HepG2 (cell line): ENCODE data around the gene ZSWIM6. TPM values are rescaled to one million over a fixed set of nuclear protein-coding genes. Genes with fewer than 3 reads are reported as not detected.

Experiments
- ARID2 ChIP-seq: sonication (generic); formaldehyde crosslinking; IDR thresholded peaks from 2 replicates; pipeline ENCODE4 v1.8.1; 2022; ENCODE audit warnings: mild to moderate bottlenecking, missing genetic modification reagents, borderline replicate concordance
- CREM ChIP-seq, 2 experiments: sonication (generic) in 1 of 2; formaldehyde crosslinking in 1 of 2; IDR thresholded peaks; 2 replicates each; pipeline versions ENCODE4 v1.4.0 to v1.6.1; 2016 to 2020; ENCODE audit warnings: antibody characterized with exemption in 1 of 2, mild to moderate bottlenecking in 1 of 2, missing genetic modification reagents in 1 of 2
- EP300 ChIP-seq, 3 experiments: sonication (generic) in 1 of 3; formaldehyde crosslinking in 1 of 3; IDR thresholded peaks; 2 replicates each; pipeline versions ENCODE4 v1.5.1 to v1.6.1; 2011 to 2020; ENCODE audit warnings: low read depth in 2 of 3, low read length in 2 of 3, borderline replicate concordance in 1 of 3, improper control_type of control experiment in 1 of 3, mild to moderate bottlenecking in 1 of 3, missing genetic modification reagents in 1 of 3, moderate library complexity in 1 of 3
- ETV6 ChIP-seq: sonication (generic); formaldehyde crosslinking; conservative IDR thresholded peaks from 2 replicates; pipeline ENCODE4 v1.4.0; 2020; ENCODE audit warnings: missing genetic modification reagents
- FOSL2 ChIP-seq: sonication (generic); formaldehyde crosslinking; IDR thresholded peaks from 2 replicates; pipeline ENCODE4 v1.4.0; 2020; ENCODE audit warnings: missing genetic modification reagents
- GFI1 ChIP-seq: sonication (generic); formaldehyde crosslinking; IDR thresholded peaks from 2 replicates; pipeline ENCODE4 v1.5.0; 2020; ENCODE audit warnings: missing genetic modification reagents, mild to moderate bottlenecking, borderline replicate concordance
- GMEB2 ChIP-seq: IDR thresholded peaks from 2 replicates; pipeline ENCODE4 v1.6.1; 2016; ENCODE audit warnings: missing biosample characterization, missing genetic modification reagents, low read depth
- ISL2 ChIP-seq: sonication (generic); formaldehyde crosslinking; IDR thresholded peaks from 2 replicates; pipeline ENCODE4 v1.5.0; 2020; ENCODE audit warnings: missing genetic modification reagents
- NCOA2 ChIP-seq: sonication (generic); formaldehyde crosslinking; IDR thresholded peaks from 2 replicates; pipeline ENCODE4 v1.8.0; 2022; ENCODE audit warnings: inconsistent platforms
- NCOR1 ChIP-seq: fragments of 200-600 bp; sonication (generic); IDR thresholded peaks from 2 replicates; pipeline ENCODE4 v1.7.0; 2017; ENCODE audit warnings: antibody characterized with exemption, low read length, borderline replicate concordance
- NR2C2 ChIP-seq: sonication (generic); formaldehyde crosslinking; IDR thresholded peaks from 2 replicates; pipeline ENCODE4 v1.4.0; 2020; ENCODE audit warnings: missing genetic modification reagents, mild to moderate bottlenecking, moderate library complexity, borderline replicate concordance
- SKIL ChIP-seq: sonication (generic); formaldehyde crosslinking; IDR thresholded peaks from 2 replicates; pipeline ENCODE4 v1.8.0; 2022; ENCODE audit warnings: missing genetic modification reagents, mild to moderate bottlenecking, moderate library complexity, borderline replicate concordance
- SMAD9 ChIP-seq: sonication (generic); formaldehyde crosslinking; IDR thresholded peaks from 2 replicates; pipeline ENCODE4 v1.5.1; 2020; ENCODE audit warnings: mild to moderate bottlenecking, missing genetic modification reagents
- TEAD3 ChIP-seq: optimal IDR thresholded peaks from 2 replicates; pipeline ENCODE3; 2016; ENCODE audit warnings: borderline replicate concordance
- TGIF2 ChIP-seq: IDR thresholded peaks from 2 replicates; pipeline ENCODE4 v1.6.1; 2016; ENCODE audit warnings: control low read depth, missing compliant biosample characterization
- TSC22D2 ChIP-seq: sonication (generic); formaldehyde crosslinking; IDR thresholded peaks from 2 replicates; pipeline ENCODE4 v1.5.1; 2020; ENCODE audit warnings: missing genetic modification reagents, mild to moderate bottlenecking, borderline replicate concordance
- YEATS4 ChIP-seq: sonication (generic); formaldehyde crosslinking; IDR thresholded peaks from 2 replicates; pipeline ENCODE4 v1.4.0; 2020; ENCODE audit warnings: missing genetic modification reagents, borderline replicate concordance
- ZGPAT ChIP-seq: IDR thresholded peaks from 2 replicates; pipeline ENCODE4 v1.6.1; 2016; ENCODE audit warnings: mild to moderate bottlenecking
- ZHX1 ChIP-seq: sonication (generic); formaldehyde crosslinking; IDR thresholded peaks from 2 replicates; pipeline ENCODE4 v1.8.1; 2022; ENCODE audit warnings: low read depth, mild to moderate bottlenecking, missing genetic modification reagents
- ZNF331 ChIP-seq: sonication (generic); formaldehyde crosslinking; IDR thresholded peaks from 2 replicates; pipeline ENCODE4 v1.4.0; 2020; ENCODE audit warnings: missing genetic modification reagents
- polyA plus RNA-seq, 8 experiments: library from polyadenylated mRNA; depleted of rRNA in 3 of 8; stranded (reverse) in 7 of 8; unstranded in 1 of 8; fragments of >200 nt; fragmentation: Illumina TruSeq in 4 of 8; extraction: Trizol in 4 of 8; gene quantifications; 2 replicates each; pipeline versions ENCODE4 v1.2.1 to v1.2.3, GENCODE V29; 2011 to 2016; ENCODE audit warnings: low read depth in 4 of 8, missing spikeins in 1 of 8, mixed read lengths in 1 of 8; ENCODE audit not compliant: insufficient read depth in 1 of 8
- total RNA-seq, 5 experiments: library from RNA; depleted of rRNA; stranded (reverse); fragments of >200 nt; fragmentation: Illumina TruSeq; extraction: Trizol; gene quantifications; 2 replicates each; pipeline ENCODE4 v1.2.3, GENCODE V29; 2016; ENCODE audit warnings: low read depth in 1 of 5

ZSWIM6 gene
- total and polyA plus RNA-seq, 2 of the 13 experiments (the other 11 are each of a cell fraction or from before 2014, with no cell fraction given), result 0.82 to 1.9 TPM

- TF ChIP-seq TSC22D2, result no peak
- TF ChIP-seq SKIL (CRISPR knock-in tag), result peak; percentile 45; the same call in 1 of the 2 replicates
- 0 out of 4 replicates have a peak, but pooled peaks of 1 of the 2 experiments have one; percentile 17 for TF ChIP-seq EP300 (IDR thresholded peaks at IDR 0.05; ENCODE audit: low read depth in 2 of 2, low read length in 2 of 2)
- TF ChIP-seq EP300 (CRISPR knock-in tag; IDR thresholded peaks at IDR 0.05; ENCODE audit: borderline replicate concordance), result peak; percentile 56; the same call in 1 of the 2 replicates
- TF ChIP-seq FOSL2 (CRISPR knock-in tag), result peak; percentile 81
- TF ChIP-seq ARID2 (CRISPR knock-in tag), result no peak
- no peak for TF ChIP-seq GMEB2
- TF ChIP-seq NCOR1, result peak; percentile 70; the same call in 1 of the 2 replicates
- TF ChIP-seq ZGPAT (CRISPR knock-in tag), result peak; percentile 77
- peak; percentile 53; the same call in 1 of the 2 replicates for TF ChIP-seq NCOA2 (CRISPR knock-in tag)
- TF ChIP-seq TGIF2, result 0 out of 2 replicates have a peak, but pooled peaks have one; percentile 40
- peak; percentile 77; the same call in 1 of the 2 replicates for TF ChIP-seq ZNF331 (CRISPR knock-in tag)
- peak; percentile 80 for TF ChIP-seq CREM (IDR thresholded peaks at IDR 0.05)
- TF ChIP-seq CREM (CRISPR knock-in tag; IDR thresholded peaks at IDR 0.05), result no peak
- no peak for TF ChIP-seq SMAD9 (CRISPR knock-in tag)
- 0 out of 2 replicates have a peak, but pooled peaks have one; percentile 34 for TF ChIP-seq ETV6
- TF ChIP-seq GFI1 (CRISPR knock-in tag), result peak; percentile 54; the same call in 1 of the 2 replicates
- TF ChIP-seq TEAD3 (CRISPR knock-in tag), result peak; percentile 73
- peak; percentile 65 for TF ChIP-seq ISL2 (CRISPR knock-in tag)
- TF ChIP-seq ZHX1, result peak; percentile 75; the same call in 1 of the 2 replicates
- TF ChIP-seq NR2C2, result peak; percentile 41; the same call in 1 of the 2 replicates
- TF ChIP-seq YEATS4, result peak; percentile 39; the same call in 1 of the 2 replicates
Observed at GRCh38 chr5:61408476-61409168, 76.6 kb downstream of the ZSWIM6 start (continued).
